Embryonic facial prominence (tissue), 1 donor: ENCODE results near the gene ADAM12.

Experiments used
- DNase-seq: peaks from one replicate; pipeline ENCODE4 v3.0.0-alpha.2; 2016; ENCODE audit errors: extremely low spot score

ADAM12 gene

GRCh38 chr10:126235091-126235978, 152.9 kb downstream of the ADAM12 start:
- no peak for DNase-seq

DNA sequence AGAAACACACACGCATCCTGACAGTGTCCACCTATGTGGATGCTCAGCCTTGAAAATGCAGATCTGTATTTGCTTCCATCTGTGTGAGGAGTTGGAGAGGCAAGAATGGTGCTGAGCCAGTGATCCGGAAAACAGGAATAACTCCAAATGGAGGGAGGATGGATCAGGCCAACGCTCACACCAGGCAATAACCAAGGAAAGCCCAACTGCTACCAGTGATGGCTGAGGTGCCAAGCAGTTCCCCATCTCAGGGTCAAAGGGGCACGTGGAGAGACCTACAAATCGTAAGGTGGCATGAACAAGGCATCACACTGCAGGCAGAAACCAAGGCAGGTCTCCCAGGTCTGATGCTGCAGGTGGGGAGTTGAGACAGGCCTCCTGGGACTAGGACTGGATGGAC, 153.6 kb downstream of the ADAM12 start:
- DNase-seq = no peak

DNA sequence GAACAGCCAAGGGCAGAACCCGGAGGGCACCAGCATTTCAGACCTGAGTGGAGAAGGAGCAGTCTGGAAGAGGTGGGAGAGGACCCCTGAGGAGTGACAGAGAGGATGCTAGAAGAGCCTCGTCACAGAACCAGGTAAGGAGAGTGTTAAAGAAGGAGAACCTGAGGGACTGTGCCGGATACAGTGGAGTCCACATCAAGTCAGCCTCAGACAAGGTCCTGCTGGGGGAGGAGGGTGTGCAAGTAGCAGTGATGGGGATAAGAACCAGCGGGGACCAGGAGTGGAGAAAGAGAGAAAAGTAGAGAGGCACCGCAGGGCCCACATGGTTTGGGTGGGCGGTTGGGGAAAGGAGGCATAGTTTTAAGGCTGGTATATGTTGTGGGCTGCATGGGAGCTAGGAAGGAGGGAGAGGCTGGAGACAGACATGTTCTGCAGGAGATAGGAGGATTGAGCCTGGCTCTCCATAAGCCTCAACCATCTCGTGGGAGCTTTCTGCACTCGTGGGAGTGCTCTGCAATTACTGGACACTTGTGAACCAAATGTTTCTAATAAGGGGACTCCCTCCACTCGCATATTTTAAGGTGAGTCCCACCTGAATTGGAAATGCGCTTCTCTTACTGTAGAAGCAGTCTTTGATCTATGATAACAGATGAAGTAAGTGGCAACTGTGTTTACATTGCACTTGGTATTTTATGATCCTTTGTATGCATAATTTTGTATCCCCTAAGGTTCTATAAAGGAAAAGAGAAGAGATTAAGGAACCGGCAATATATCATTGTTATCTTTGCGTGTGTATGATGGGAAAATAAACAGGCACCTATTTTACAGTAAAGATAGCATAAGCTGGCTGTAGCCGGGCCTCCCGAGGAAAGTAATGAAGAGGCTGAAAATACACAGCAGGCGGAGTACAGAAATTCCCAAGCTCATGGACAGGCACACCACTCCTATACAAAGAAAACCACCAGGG, 154.8 kb downstream of the ADAM12 start:
- DNase-seq = no peak

GRCh38 chr10:126230587-126230986, 157.7 kb downstream of the ADAM12 start:
- no peak for DNase-seq

GRCh38 chr10:126229686-126230085, 158.6 kb downstream of the ADAM12 start:
- no peak for DNase-seq

- no peak for DNase-seq
These were observed 160.5 kb downstream of the ADAM12 start for GRCh38 chr10:126227762-126228134.

DNA sequence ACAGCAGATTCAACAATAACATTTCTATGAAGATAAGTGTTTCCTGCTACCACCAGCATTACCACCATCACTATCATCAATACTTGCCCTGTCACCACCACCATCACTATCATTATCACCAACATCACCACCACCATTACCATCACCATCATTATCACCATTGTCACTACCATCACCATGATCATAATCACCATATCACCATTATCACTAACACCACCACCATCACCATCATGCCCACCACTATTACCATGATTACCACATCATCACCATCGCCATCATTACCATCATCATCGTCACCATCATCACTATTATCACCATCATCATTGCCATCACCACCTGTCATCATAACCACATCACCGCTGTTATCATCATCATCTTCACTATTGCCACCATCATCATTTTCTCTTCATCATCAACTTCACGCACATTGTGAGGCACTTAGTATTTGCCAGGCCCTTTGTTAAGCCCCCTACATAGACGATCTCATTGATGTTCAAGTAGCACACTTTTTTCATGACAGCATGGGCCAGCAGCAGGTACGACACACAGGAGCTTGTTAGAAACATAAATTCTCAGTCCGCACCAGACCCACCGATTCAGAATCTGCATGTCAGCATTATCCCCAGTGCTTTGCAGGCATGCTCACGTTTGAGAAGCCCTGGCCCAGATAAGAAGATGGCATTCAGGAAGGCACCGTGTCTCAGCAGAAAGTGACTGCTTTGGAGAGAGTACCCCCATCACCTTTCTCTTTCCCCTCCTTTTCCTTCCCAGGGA, 161.1 kb downstream of the ADAM12 start:
- DNase-seq = no peak

- DNase-seq = no peak
These were observed 162.1 kb downstream of the ADAM12 start for GRCh38 chr10:126226205-126226604.

GRCh38 chr10:126225672-126226008, 162.6 kb downstream of the ADAM12 start:
- no peak for DNase-seq

- no peak for DNase-seq
These were observed 163.2 kb downstream of the ADAM12 start for GRCh38 chr10:126224967-126225671.

- no peak for DNase-seq
These were observed 164.7 kb downstream of the ADAM12 start for GRCh38 chr10:126223512-126224067.

DNA sequence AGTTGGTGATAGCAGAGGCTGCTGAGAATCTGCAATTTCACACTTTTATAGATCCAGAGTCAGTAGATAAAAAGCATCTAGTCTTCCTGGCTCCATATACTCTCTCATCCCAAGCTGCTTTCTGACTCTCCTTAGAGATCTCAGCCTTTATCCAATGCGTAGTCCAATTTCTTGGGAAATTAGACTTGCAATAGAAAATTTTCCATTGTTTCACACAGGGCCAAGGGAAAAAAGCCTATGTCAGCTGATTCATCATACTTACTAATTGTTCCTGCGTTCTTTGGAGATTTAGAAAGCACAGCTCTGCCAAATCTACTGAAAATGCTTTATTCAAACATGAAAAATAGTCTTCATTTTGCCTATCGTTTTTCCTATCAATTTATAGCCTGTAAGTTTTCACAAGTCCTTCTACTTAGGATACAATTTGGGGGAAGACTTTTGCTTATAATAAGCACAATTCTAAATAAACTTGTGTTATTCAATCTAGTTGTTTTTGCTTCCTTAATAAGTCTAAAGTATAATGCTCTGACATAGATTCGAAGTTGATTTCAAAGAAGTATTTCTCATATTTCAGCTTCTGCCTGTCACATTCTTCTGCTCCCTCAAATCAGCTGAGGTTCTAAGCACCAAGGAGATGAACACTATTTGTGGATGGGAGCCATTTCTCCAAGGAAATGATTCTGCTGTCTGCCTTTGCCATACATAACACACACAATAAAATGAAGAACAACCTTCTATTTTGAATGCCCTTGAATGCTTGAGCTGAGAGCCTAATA, 165.4 kb downstream of the ADAM12 start:
- DNase-seq = no peak

- no peak for DNase-seq
These were observed 166.4 kb downstream of the ADAM12 start for GRCh38 chr10:126221874-126222273.

DNA sequence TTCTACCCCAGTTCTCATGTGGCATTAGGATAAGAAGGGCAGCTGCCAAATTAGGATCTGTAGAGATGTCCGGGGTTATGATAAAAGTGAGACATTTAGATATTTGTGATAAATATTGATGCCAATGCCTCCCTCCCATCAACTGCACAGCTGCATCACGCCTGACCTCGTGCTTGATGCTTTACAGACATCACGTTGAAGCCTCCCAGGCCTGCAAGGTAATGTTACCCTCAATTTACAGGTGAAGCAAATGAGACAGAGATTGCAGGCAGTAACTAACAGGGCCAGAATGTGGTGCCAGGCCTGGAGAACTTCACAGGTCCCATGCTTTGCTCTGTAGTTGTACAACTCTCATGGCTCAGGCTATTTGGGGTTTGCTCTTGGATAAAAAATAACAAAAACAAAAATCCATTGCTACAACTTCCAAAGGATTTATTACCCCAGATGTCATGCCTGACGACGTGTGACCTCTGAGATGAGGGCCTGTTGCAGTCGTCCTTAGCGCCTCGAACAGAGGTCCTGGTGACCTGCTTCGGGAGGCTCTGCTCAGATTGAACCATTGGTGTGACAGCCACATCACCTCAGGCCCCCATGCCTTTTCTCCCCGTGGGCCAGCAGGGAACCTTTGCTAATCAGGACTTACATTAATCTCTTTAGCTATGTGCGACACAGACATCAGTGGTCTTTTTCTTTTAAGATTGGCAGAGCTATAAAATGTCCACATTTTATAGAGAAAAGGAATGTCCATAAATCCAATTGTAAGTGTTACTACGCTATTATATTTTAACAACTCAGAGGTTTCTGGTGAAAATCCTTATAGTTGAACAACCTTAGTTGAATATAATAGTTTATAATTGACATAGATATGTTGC, 169.3 kb downstream of the ADAM12 start:
- no peak for DNase-seq

- DNase-seq = no peak
These were observed 170.1 kb downstream of the ADAM12 start for GRCh38 chr10:126218174-126218573.

- DNase-seq = no peak
These were observed 171.7 kb downstream of the ADAM12 start for GRCh38 chr10:126216632-126216961.

GRCh38 chr10:126215746-126216631, 172.3 kb downstream of the ADAM12 start:
- DNase-seq = no peak

DNA sequence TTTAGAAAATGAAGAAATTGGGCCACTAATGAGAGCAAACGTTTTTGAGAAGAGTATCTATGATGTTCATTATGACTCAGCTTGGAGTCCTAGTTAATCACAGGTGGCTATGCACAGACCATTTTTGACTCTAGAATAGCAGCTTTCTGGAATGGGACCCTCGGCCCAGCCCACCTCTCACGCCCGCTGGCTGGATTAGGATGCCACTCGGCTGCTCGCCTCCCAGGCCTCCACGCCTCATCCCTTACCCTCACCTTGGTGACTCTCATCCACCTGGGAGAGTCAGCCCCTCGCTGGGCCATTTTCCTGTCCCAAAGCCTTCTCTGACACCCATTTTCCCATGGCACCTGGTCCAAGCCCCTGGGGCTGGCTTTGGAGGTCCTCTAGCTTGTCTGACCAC, 173.6 kb downstream of the ADAM12 start:
- DNase-seq = no peak
